ENCODE results near the gene CACNA1C.

CACNA1C gene

GRCh38 chr12:2108975-2109671 lies 56.3 kb downstream of the CACNA1C start:
- no peak for ATAC-seq (ENCODE audit: low read depth)
- peaks cover 16% of the 10 kb centered on the region for H3K27me3 ChIP-seq (ENCODE audit: insufficient read depth, poor library complexity, severe bottlenecking)
- TF ChIP-seq CTCF (IDR thresholded peaks at IDR 0.05; ENCODE audit: poor library complexity, severe bottlenecking): no peak

GRCh38 chr12:2110127-2110526 lies 57.3 kb downstream of the CACNA1C start:
- Histone ChIP-seq H3K36me3 (ENCODE audit: low read depth) (no peaks in the 10 kb centered on the region), H3K9me3 (ENCODE audit: severe bottlenecking) (no peaks in the 10 kb centered on the region), H3K4me1 (ENCODE audit: insufficient read depth, poor library complexity, severe bottlenecking) (no peaks in the 10 kb centered on the region), H3K27ac (ENCODE audit: poor library complexity, severe bottlenecking) (no peak overlapping the region), H3K27me3 (ENCODE audit: insufficient read depth, poor library complexity, severe bottlenecking) (peaks cover 9% of the 10 kb centered on the region), H3K4me3 (ENCODE audit: severe bottlenecking) (no peak overlapping the region)
- no peak for TF ChIP-seq CTCF (IDR thresholded peaks at IDR 0.05; ENCODE audit: poor library complexity, severe bottlenecking)
- ATAC-seq (ENCODE audit: low read depth) (no peak), DNase-seq (ENCODE audit: low spot score) (no peak)

More at GRCh38 chr12:2108975-2109671, 56.3 kb downstream of the CACNA1C start:
- H3K4me1 ChIP-seq (ENCODE audit: insufficient read depth, poor library complexity, severe bottlenecking): no peaks in the 10 kb centered on the region
- H3K9me3 ChIP-seq (ENCODE audit: severe bottlenecking): no peaks in the 10 kb centered on the region
- H3K4me3 ChIP-seq (ENCODE audit: severe bottlenecking): no peak overlapping the region
- H3K27ac ChIP-seq (ENCODE audit: poor library complexity, severe bottlenecking): no peak overlapping the region
- no peaks in the 10 kb centered on the region for H3K36me3 ChIP-seq (ENCODE audit: low read depth)
- DNase-seq (ENCODE audit: low spot score): no peak

GRCh38 chr12:2110849-2111566 lies 58.2 kb downstream of the CACNA1C start:
- TF ChIP-seq CTCF (IDR thresholded peaks at IDR 0.05; ENCODE audit: poor library complexity, severe bottlenecking): no peak
- Histone ChIP-seq H3K27me3 (ENCODE audit: insufficient read depth, poor library complexity, severe bottlenecking) (peaks cover 9% of the 10 kb centered on the region), H3K4me1 (ENCODE audit: insufficient read depth, poor library complexity, severe bottlenecking) (no peaks in the 10 kb centered on the region), H3K27ac (ENCODE audit: poor library complexity, severe bottlenecking) (no peak overlapping the region), H3K9me3 (ENCODE audit: severe bottlenecking) (no peaks in the 10 kb centered on the region), H3K4me3 (ENCODE audit: severe bottlenecking) (no peak overlapping the region), H3K36me3 (ENCODE audit: low read depth) (no peaks in the 10 kb centered on the region)
- ATAC-seq (ENCODE audit: low read depth) (no peak), DNase-seq (ENCODE audit: low spot score) (no peak)

GRCh38 chr12:2111826-2112225 lies 59.0 kb downstream of the CACNA1C start:
- no peak for TF ChIP-seq CTCF (IDR thresholded peaks at IDR 0.05; ENCODE audit: poor library complexity, severe bottlenecking)
- no peak for ATAC-seq (ENCODE audit: low read depth)
- no peaks in the 10 kb centered on the region for H3K9me3 ChIP-seq (ENCODE audit: severe bottlenecking)
- H3K4me3 ChIP-seq (ENCODE audit: severe bottlenecking): no peak overlapping the region
- no peaks in the 10 kb centered on the region for H3K36me3 ChIP-seq (ENCODE audit: low read depth)
- no peak for DNase-seq (ENCODE audit: low spot score)
- H3K27ac ChIP-seq (ENCODE audit: poor library complexity, severe bottlenecking): no peak overlapping the region
- H3K27me3 ChIP-seq (ENCODE audit: insufficient read depth, poor library complexity, severe bottlenecking): peaks cover 10% of the 10 kb centered on the region
- H3K4me1 ChIP-seq (ENCODE audit: insufficient read depth, poor library complexity, severe bottlenecking): no peaks in the 10 kb centered on the region

GRCh38 chr12:2112401-2112800 lies 59.6 kb downstream of the CACNA1C start:
- no peaks in the 10 kb centered on the region for H3K36me3 ChIP-seq (ENCODE audit: low read depth)
- DNase-seq (ENCODE audit: low spot score) (no peak), ATAC-seq (ENCODE audit: low read depth) (no peak)
- no peak overlapping the region for H3K27ac ChIP-seq (ENCODE audit: poor library complexity, severe bottlenecking)
- peaks cover 12% of the 10 kb centered on the region for H3K27me3 ChIP-seq (ENCODE audit: insufficient read depth, poor library complexity, severe bottlenecking)
- H3K4me1 ChIP-seq (ENCODE audit: insufficient read depth, poor library complexity, severe bottlenecking): no peaks in the 10 kb centered on the region
- no peak for TF ChIP-seq CTCF (IDR thresholded peaks at IDR 0.05; ENCODE audit: poor library complexity, severe bottlenecking)
- H3K9me3 ChIP-seq (ENCODE audit: severe bottlenecking): no peaks in the 10 kb centered on the region
- H3K4me3 ChIP-seq (ENCODE audit: severe bottlenecking): no peak overlapping the region

Data from RWPE2 (cell line).